Liver (tissue), 9 donors: Measurements from ENCODE around the gene DBP. TPM values are rescaled to one million over a fixed set of nuclear protein-coding genes. Genes with fewer than 3 reads are reported as not detected.

ENCODE experiments used
- DNase-seq: peaks from one replicate; pipeline ENCODE4 v3.0.0-alpha.2; 2017; ENCODE audit warnings: low spot score
- H3K27ac ChIP-seq, 2 donors: one replicate each; pipeline ENCODE4 v1.7.0; 2013; ENCODE audit warnings: inconsistent platforms in 2 of 2, low read length in 2 of 2, control low read depth in 1 of 2, low read depth in 1 of 2, mild to moderate bottlenecking in 1 of 2
- H3K27me3 ChIP-seq, 4 donors: one replicate each; pipeline versions ENCODE4 v1.6.1 to v1.7.0; 2013; ENCODE audit warnings: low read length in 3 of 4, inconsistent platforms in 1 of 4, mild to moderate bottlenecking in 1 of 4, moderate library complexity in 1 of 4; ENCODE audit not compliant: control insufficient read depth in 4 of 4, insufficient read depth in 4 of 4
- H3K36me3 ChIP-seq, 4 donors: one replicate each; pipeline versions ENCODE4 v1.6.1 to v1.7.0; 2013; ENCODE audit warnings: low read length in 3 of 4, mild to moderate bottlenecking in 3 of 4, low read depth in 1 of 4, moderate library complexity in 1 of 4; ENCODE audit not compliant: control insufficient read depth in 4 of 4, insufficient read depth in 3 of 4
- H3K4me1 ChIP-seq, 4 donors: one replicate each; pipeline versions ENCODE4 v1.6.1 to v1.7.0; 2013; ENCODE audit warnings: low read length in 3 of 4, mild to moderate bottlenecking in 3 of 4, moderate library complexity in 1 of 4; ENCODE audit not compliant: control insufficient read depth in 4 of 4, insufficient read depth in 4 of 4
- H3K4me3 ChIP-seq, 3 donors: one replicate each; pipeline versions ENCODE4 v1.6.1 to v1.7.0; 2013; ENCODE audit warnings: low read length in 3 of 3, control low read depth in 1 of 3, low read depth in 1 of 3, mild to moderate bottlenecking in 1 of 3
- H3K9ac ChIP-seq, 2 donors: one replicate each; pipeline ENCODE4 v1.7.0; 2013; ENCODE audit warnings: low read length in 2 of 2, mild to moderate bottlenecking in 2 of 2, moderate library complexity in 2 of 2, control low read depth in 1 of 2, low read depth in 1 of 2
- H3K9me3 ChIP-seq, 4 donors: one replicate each; pipeline versions ENCODE4 v1.6.1 to v1.7.0; 2013; ENCODE audit warnings: low read length in 3 of 4; ENCODE audit not compliant: control insufficient read depth in 4 of 4
- EGR1 ChIP-seq, 2 donors: IDR thresholded peaks; 2 replicates each; pipeline ENCODE4 v1.6.1; 2016 to 2018; ENCODE audit warnings: antibody characterized with exemption in 2 of 2, low read depth in 2 of 2
- GABPA ChIP-seq, 2 donors: IDR thresholded peaks in 1 of 2; conservative IDR thresholded peaks in 1 of 2; 2 replicates each; pipeline ENCODE4 v1.6.1; 2016; ENCODE audit warnings: antibody characterized with exemption in 2 of 2, mild to moderate bottlenecking in 1 of 2, moderate library complexity in 1 of 2
- HNF4A ChIP-seq, 2 donors: conservative IDR thresholded peaks; 2 replicates each; pipeline ENCODE4 v1.6.1; 2016; ENCODE audit warnings: antibody characterized with exemption in 2 of 2, mild to moderate bottlenecking in 2 of 2
- HNF4G ChIP-seq: IDR thresholded peaks from 2 replicates; pipeline ENCODE4 v1.6.1; 2016; ENCODE audit warnings: antibody characterized with exemption
- JUND ChIP-seq, 2 donors: IDR thresholded peaks; 2 replicates each; pipeline ENCODE4 v1.6.1; 2016; ENCODE audit warnings: antibody characterized with exemption in 2 of 2
- SP1 ChIP-seq: IDR thresholded peaks from 2 replicates; pipeline ENCODE4 v1.6.1; 2018; ENCODE audit warnings: antibody characterized with exemption, mild to moderate bottlenecking
- YY1 ChIP-seq: IDR thresholded peaks from 2 replicates; pipeline ENCODE4 v1.6.1; 2016; ENCODE audit warnings: antibody characterized with exemption, mild to moderate bottlenecking
- WGBS: extraction: QIAGEN DNeasy Blood & Tissue Kit; methylation state at CpG from one replicate; pipeline ENCODE4 v1.1.7; 2013; 5-methylcytosine and 5-hydroxymethylcytosine counted together
- polyA plus RNA-seq, 2 donors: library from polyadenylated mRNA; stranded (reverse) in 1 of 2; unstranded in 1 of 2; fragments of 200-250 nt in 1 of 2; fragments of >200 nt in 1 of 2; fragmentation: Nextera tagmentation in 1 of 2; extraction: Ambion mirVana in 1 of 2; gene quantifications; one replicate each; pipeline versions ENCODE4 v1.2.1 to v1.2.3, GENCODE V29; 2013 to 2015
- total RNA-seq, 2 donors: library from RNA; depleted of rRNA; stranded (reverse); fragments of >200 nt; gene quantifications; one replicate each; pipeline ENCODE4 v1.2.3, GENCODE V29; 2014
- TF ChIP-seq, protein P1 (sequence below): IDR thresholded peaks from 2 replicates; pipeline ENCODE4 v1.6.1; 2016; ENCODE audit warnings: antibody characterized with exemption
- TF ChIP-seq, protein P2 (sequence below): IDR thresholded peaks from 2 replicates; pipeline ENCODE4 v1.6.1; 2016; ENCODE audit warnings: antibody characterized with exemption, mild to moderate bottlenecking
- TF ChIP-seq, protein P3 (sequence below): fragments of 150-350 bp; IDR thresholded peaks from 2 replicates; pipeline ENCODE4 v1.5.1; 2017; ENCODE audit warnings: improper control_type of control experiment, low read depth, low read length; ENCODE audit not compliant: missing input control
- TF ChIP-seq, protein P4 (sequence below): IDR thresholded peaks from 2 replicates; pipeline ENCODE4 v1.6.1; 2016; ENCODE audit warnings: antibody characterized with exemption
- donor health status: healthy.
- donor health status: healthy.
- donor health status: healthy.
- donor health status: healthy.
- donor health status: healthy.

Gene DBP
- total and polyA plus RNA-seq, 4 donors: 1.2 to 4.5 (median 1.8) TPM

DNA sequence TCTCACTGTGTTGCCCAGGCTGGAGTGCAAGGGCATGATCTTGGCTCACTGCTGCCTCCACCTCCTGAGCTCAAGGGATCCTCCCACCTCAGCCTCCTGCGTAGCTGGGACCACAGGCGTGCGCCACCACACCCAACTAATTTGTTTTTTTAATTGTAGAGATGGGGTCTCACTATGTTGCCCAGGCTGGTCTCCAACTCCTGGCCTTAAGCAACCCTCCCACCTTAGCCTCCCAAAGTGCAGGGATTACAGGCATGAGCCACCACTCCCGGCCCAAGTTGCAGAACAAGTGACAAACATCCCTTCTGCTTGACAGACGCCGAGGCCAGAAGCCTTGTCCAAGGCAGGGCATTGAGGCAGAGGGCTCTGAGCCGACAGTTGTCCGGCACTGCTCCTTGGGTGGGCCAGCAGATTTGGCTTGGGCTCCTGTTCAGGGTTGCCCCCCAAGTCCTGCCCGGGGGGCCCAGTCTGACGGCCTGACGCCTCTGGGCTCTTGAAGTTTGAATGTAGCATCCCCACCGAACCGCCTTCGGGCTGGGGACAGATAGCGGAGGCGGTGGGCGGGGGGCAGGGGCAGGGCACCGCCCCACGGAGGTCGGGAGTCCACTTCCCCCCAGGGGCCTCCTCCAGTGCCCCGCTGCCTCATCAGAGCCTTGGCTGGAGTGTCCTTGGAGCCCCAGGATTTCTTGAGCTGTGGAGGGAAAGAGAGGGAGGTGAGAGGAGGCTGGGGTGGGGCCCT, 36.3 kb downstream of the DBP start:
- Histone ChIP-seq H3K9ac (no peak overlapping the region), H3K36me3 (no peaks in the 10 kb centered on the region), H3K4me1 (no peaks in the 10 kb centered on the region), H3K27ac (no peak overlapping the region), H3K4me3 (no peak overlapping the region), H3K9me3 (no peaks in the 10 kb centered on the region), H3K27me3 (no peaks in the 10 kb centered on the region)
- TF ChIP-seq EGR1 (IDR thresholded peaks at IDR 0.05; ENCODE audit: low read depth in 2 of 2) (no peak), SP1 (no peak)
- TF ChIP-seq, protein P1, sequence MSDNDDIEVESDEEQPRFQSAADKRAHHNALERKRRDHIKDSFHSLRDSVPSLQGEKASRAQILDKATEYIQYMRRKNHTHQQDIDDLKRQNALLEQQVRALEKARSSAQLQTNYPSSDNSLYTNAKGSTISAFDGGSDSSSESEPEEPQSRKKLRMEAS: no peak
- 86% methylated on average over 21 of the region's 21 CpGs for WGBS
- no peak for DNase-seq

DNA sequence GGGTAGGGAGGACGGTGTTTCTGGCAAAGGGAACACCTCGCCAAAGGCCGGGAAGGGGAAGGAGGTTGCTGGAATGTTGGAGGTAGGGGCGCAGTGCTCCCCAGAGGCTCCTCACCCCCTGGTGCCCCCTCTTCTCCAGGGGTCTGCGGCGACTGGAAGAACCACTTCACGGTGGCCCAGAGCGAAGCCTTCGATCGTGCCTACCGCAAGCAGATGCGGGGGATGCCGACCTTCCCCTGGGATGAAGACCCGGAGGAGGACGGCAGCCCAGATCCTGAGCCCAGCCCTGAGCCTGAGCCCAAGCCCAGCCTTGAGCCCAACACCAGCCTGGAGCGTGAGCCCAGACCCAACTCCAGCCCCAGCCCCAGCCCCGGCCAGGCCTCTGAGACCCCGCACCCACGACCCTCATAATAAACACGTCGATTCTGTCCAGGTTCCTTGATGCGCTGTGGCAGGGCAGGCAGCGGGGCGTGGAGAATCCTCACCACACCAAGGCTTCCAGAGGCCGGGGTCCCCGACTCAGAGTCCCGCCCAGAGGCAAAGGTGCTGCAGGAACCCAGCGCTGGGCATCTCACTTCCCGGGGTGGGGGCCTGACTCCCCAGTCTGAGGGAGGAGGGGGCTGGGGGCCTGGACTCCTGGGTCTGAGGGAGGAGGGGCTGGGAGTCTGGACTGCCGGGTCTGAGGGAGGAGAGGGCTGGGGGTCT, 38.0 kb downstream of the DBP start:
- H3K27ac ChIP-seq: no peak overlapping the region
- DNase-seq: no peak
- no peaks in the 10 kb centered on the region for H3K4me1 ChIP-seq
- no peaks in the 10 kb centered on the region for H3K27me3 ChIP-seq
- WGBS: 76% methylated on average over 30 of the region's 30 CpGs
- H3K4me3 ChIP-seq: no peak overlapping the region
- TF ChIP-seq, protein P2, sequence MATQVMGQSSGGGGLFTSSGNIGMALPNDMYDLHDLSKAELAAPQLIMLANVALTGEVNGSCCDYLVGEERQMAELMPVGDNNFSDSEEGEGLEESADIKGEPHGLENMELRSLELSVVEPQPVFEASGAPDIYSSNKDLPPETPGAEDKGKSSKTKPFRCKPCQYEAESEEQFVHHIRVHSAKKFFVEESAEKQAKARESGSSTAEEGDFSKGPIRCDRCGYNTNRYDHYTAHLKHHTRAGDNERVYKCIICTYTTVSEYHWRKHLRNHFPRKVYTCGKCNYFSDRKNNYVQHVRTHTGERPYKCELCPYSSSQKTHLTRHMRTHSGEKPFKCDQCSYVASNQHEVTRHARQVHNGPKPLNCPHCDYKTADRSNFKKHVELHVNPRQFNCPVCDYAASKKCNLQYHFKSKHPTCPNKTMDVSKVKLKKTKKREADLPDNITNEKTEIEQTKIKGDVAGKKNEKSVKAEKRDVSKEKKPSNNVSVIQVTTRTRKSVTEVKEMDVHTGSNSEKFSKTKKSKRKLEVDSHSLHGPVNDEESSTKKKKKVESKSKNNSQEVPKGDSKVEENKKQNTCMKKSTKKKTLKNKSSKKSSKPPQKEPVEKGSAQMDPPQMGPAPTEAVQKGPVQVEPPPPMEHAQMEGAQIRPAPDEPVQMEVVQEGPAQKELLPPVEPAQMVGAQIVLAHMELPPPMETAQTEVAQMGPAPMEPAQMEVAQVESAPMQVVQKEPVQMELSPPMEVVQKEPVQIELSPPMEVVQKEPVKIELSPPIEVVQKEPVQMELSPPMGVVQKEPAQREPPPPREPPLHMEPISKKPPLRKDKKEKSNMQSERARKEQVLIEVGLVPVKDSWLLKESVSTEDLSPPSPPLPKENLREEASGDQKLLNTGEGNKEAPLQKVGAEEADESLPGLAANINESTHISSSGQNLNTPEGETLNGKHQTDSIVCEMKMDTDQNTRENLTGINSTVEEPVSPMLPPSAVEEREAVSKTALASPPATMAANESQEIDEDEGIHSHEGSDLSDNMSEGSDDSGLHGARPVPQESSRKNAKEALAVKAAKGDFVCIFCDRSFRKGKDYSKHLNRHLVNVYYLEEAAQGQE: no peak
- TF ChIP-seq HNF4A (conservative IDR thresholded peaks at IDR 0.05) (no peak), JUND (IDR thresholded peaks at IDR 0.05) (no peak), SP1 (no peak), HNF4G (no peak), YY1 (no peak), GABPA (IDR thresholded peaks at IDR 0.05 in 1 of 2, conservative IDR thresholded peaks at IDR 0.05 in 1 of 2) (no peak)
- TF ChIP-seq, protein P1: no peak
- TF ChIP-seq, protein P3, sequence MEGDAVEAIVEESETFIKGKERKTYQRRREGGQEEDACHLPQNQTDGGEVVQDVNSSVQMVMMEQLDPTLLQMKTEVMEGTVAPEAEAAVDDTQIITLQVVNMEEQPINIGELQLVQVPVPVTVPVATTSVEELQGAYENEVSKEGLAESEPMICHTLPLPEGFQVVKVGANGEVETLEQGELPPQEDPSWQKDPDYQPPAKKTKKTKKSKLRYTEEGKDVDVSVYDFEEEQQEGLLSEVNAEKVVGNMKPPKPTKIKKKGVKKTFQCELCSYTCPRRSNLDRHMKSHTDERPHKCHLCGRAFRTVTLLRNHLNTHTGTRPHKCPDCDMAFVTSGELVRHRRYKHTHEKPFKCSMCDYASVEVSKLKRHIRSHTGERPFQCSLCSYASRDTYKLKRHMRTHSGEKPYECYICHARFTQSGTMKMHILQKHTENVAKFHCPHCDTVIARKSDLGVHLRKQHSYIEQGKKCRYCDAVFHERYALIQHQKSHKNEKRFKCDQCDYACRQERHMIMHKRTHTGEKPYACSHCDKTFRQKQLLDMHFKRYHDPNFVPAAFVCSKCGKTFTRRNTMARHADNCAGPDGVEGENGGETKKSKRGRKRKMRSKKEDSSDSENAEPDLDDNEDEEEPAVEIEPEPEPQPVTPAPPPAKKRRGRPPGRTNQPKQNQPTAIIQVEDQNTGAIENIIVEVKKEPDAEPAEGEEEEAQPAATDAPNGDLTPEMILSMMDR: no peak
- TF ChIP-seq, protein P4, sequence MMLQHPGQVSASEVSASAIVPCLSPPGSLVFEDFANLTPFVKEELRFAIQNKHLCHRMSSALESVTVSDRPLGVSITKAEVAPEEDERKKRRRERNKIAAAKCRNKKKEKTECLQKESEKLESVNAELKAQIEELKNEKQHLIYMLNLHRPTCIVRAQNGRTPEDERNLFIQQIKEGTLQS: no peak
- H3K9me3 ChIP-seq: no peaks in the 10 kb centered on the region
- H3K36me3 ChIP-seq: no peaks in the 10 kb centered on the region
- H3K9ac ChIP-seq: no peak overlapping the region
